ENCODE data around the gene SLIT3.
A peak's percentile ranks its signal among the peaks of the same experiment; 100 is the strongest.
"Not testable (repeated sequence)": the region's sequence is repeated elsewhere in the genome, so short reads cannot be mapped to it uniquely, and the experiment has no call there.

SLIT3 gene

DNA sequence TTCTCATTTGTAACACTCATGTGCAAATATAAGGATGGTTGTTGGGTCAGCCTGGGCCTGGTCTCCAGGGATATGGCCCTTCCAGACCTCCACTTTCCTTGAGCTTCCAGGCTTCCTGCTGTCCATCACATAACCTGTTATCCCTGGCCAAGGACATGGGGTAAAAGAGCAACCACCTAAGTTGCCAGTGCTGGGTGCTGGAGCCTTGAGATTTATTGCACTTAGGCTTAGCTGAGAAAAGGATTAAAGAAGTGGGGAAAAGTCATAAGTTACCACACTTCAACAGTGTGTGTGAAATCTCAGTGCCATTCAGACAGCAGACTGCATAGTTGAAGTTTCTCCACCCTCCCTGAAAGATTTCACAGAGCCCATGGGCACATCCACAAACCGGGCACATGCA, 663.1 kb downstream of the SLIT3 start:
- Histone ChIP-seq H3K27ac (ENCODE audit: low read depth, low read length) (no peak overlapping the region), H3K4me3 (ENCODE audit: low read depth in 1 of 2, low read length in 2 of 2) (no peak overlapping the region), H3K36me3 (ENCODE audit: control insufficient read depth in 1 of 2, insufficient read depth in 2 of 2, low read length in 2 of 2) (no peaks in the 10 kb centered on the region), H3K27me3 (ENCODE audit: control insufficient read depth in 1 of 2, insufficient read depth in 2 of 2, low read length in 2 of 2) (no peaks in the 10 kb centered on the region), H3K9me3 (ENCODE audit: control insufficient read depth in 1 of 2, low read length in 2 of 2) (no peaks in the 10 kb centered on the region), H3K4me1 (ENCODE audit: control insufficient read depth in 1 of 2, insufficient read depth in 2 of 2, low read length in 2 of 2) (no peaks in the 10 kb centered on the region), H3K9ac (ENCODE audit: low read depth in 1 of 2, low read length in 2 of 2) (no peak overlapping the region)

DNA sequence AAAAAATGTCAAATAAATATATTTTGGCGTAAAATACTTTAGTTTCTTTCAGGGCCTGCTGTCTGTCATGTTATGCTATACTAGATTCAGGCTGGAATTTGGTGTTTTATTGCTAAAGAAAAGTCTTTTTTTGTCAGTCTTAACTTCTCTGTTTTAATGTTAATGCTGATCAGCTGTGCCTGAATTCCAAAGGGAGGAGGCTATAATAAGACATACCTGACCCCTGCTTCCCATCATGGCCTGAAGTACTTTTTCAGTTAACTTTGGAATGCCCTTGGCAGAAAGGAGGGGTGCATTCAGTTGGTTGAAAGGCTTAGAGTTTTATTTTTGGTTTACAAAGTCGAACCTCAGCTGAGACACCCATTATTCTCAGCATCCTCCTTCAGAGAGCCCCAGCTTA, 663.7 kb downstream of the SLIT3 start:
- no peak overlapping the region for H3K27ac ChIP-seq (ENCODE audit: low read depth, low read length)

GRCh38 chr5:168630958-168631357, 670.0 kb downstream of the SLIT3 start:
- H3K9me3 ChIP-seq (ENCODE audit: control insufficient read depth in 1 of 2, low read length in 2 of 2); H3K4me3 ChIP-seq (ENCODE audit: low read depth in 1 of 2, low read length in 2 of 2); H3K27ac ChIP-seq (ENCODE audit: low read depth, low read length); H3K9ac ChIP-seq (ENCODE audit: low read depth in 1 of 2, low read length in 2 of 2); H3K4me1 ChIP-seq (ENCODE audit: control insufficient read depth in 1 of 2, insufficient read depth in 2 of 2, low read length in 2 of 2); H3K27me3 ChIP-seq (ENCODE audit: control insufficient read depth in 1 of 2, insufficient read depth in 2 of 2, low read length in 2 of 2); H3K36me3 ChIP-seq (ENCODE audit: control insufficient read depth in 1 of 2, insufficient read depth in 2 of 2, low read length in 2 of 2): not testable (repeated sequence)

More for the DNA sequence above, 663.7 kb downstream of the SLIT3 start:
- no peaks in the 10 kb centered on the region for H3K36me3 ChIP-seq (ENCODE audit: control insufficient read depth in 1 of 2, insufficient read depth in 2 of 2, low read length in 2 of 2)
- H3K27me3 ChIP-seq (ENCODE audit: control insufficient read depth in 1 of 2, insufficient read depth in 2 of 2, low read length in 2 of 2), result no peaks in the 10 kb centered on the region
- no peak overlapping the region for H3K9ac ChIP-seq (ENCODE audit: low read depth in 1 of 2, low read length in 2 of 2)
- no peaks in the 10 kb centered on the region for H3K4me1 ChIP-seq (ENCODE audit: control insufficient read depth in 1 of 2, insufficient read depth in 2 of 2, low read length in 2 of 2)
- H3K9me3 ChIP-seq (ENCODE audit: control insufficient read depth in 1 of 2, low read length in 2 of 2), result no peaks in the 10 kb centered on the region
- no peak overlapping the region for H3K4me3 ChIP-seq (ENCODE audit: low read depth in 1 of 2, low read length in 2 of 2)

DNA sequence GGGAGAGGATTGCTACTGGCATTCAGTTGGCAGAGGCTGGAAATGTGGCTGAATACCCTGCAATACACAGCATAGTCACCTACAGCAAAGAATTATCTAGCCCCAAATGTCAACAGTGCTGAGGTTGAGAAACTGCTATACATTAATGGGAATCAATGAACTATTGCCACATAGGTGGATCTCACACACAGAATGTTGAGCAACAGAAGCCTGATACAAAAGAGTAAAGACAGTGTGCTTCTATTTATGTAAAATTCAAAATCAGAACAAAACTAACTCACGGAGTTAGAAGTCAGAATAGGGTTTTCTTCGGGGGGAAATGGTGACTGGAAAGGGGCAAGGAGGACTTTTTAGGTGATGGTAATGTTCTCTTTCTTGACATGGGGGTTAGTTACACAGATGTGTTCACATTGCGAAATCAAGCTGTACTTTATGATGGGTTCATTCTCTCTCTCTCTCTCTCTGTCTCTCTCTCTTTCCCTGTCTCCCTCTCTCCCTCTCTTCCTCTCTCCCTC, 676.0 kb downstream of the SLIT3 start:
- Histone ChIP-seq H3K9me3 (ENCODE audit: control insufficient read depth in 1 of 2, low read length in 2 of 2) (no peaks in the 10 kb centered on the region), H3K9ac (ENCODE audit: low read depth in 1 of 2, low read length in 2 of 2) (no peak overlapping the region), H3K4me1 (ENCODE audit: control insufficient read depth in 1 of 2, insufficient read depth in 2 of 2, low read length in 2 of 2) (no peaks in the 10 kb centered on the region), H3K36me3 (ENCODE audit: control insufficient read depth in 1 of 2, insufficient read depth in 2 of 2, low read length in 2 of 2) (no peaks in the 10 kb centered on the region), H3K27me3 (ENCODE audit: control insufficient read depth in 1 of 2, insufficient read depth in 2 of 2, low read length in 2 of 2) (no peaks in the 10 kb centered on the region), H3K4me3 (ENCODE audit: low read depth in 1 of 2, low read length in 2 of 2) (no peak overlapping the region), H3K27ac (ENCODE audit: low read depth, low read length) (no peak overlapping the region)

DNA sequence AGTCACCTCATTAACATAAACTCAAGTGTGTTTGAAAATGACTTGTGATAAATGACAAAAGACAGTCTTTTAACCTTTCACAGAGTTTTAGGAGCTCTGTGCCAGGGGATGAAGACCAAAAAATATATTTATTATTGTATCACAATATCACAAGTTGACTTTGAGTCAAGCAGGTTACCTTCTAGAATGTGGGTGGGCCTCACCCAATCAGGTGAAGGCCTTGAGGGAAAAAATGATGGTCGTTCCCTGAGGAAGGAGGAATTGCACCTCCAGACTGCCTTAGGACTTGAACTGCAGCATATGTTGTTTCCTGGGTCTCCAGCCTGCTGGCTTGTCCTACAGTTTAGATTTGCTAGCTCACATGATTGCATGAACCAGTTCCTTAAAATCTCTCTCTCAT, 680.1 kb downstream of the SLIT3 start:
- no peaks in the 10 kb centered on the region for H3K27me3 ChIP-seq (ENCODE audit: control insufficient read depth in 1 of 2, insufficient read depth in 2 of 2, low read length in 2 of 2)
- no peaks in the 10 kb centered on the region for H3K4me1 ChIP-seq (ENCODE audit: control insufficient read depth in 1 of 2, insufficient read depth in 2 of 2, low read length in 2 of 2)
- H3K4me3 ChIP-seq (ENCODE audit: low read depth in 1 of 2, low read length in 2 of 2), result no peak overlapping the region
- H3K9ac ChIP-seq (ENCODE audit: low read depth in 1 of 2, low read length in 2 of 2), result no peak overlapping the region
- H3K27ac ChIP-seq (ENCODE audit: low read depth, low read length), result no peak overlapping the region
- no peaks in the 10 kb centered on the region for H3K36me3 ChIP-seq (ENCODE audit: control insufficient read depth in 1 of 2, insufficient read depth in 2 of 2, low read length in 2 of 2)
- H3K9me3 ChIP-seq (ENCODE audit: control insufficient read depth in 1 of 2, low read length in 2 of 2), result no peaks in the 10 kb centered on the region

DNA sequence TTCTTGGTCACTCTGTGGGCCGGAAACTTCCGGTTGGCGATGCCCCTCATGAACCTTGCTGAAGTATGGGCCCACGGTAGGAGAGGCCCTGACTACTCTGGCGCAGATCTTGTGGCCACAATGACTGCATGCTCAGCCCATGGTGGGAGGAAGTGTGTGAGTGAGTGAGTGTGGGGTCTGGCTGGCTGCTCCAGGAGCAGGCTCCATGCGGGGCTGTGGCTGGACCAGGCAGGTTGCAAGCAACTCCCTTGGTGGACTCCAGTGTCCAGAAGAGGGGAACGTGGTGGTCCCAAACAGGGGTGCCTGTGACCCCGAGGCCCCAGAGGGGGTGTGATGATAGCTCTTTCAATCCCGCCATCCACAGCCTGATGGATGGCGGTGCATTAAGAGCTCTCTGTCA, 686.3 kb downstream of the SLIT3 start:
- Histone ChIP-seq H3K27ac (ENCODE audit: low read depth, low read length) (no peak overlapping the region), H3K27me3 (ENCODE audit: control insufficient read depth in 1 of 2, insufficient read depth in 2 of 2, low read length in 2 of 2) (no peaks in the 10 kb centered on the region)

GRCh38 chr5:168613996-168614395, 686.9 kb downstream of the SLIT3 start:
- no peak overlapping the region for H3K9ac ChIP-seq (ENCODE audit: low read depth in 1 of 2, low read length in 2 of 2)
- H3K27ac ChIP-seq (ENCODE audit: low read depth, low read length), result no peak overlapping the region
- H3K4me3 ChIP-seq (ENCODE audit: low read depth in 1 of 2, low read length in 2 of 2), result no peak overlapping the region
- H3K27me3 ChIP-seq (ENCODE audit: control insufficient read depth in 1 of 2, insufficient read depth in 2 of 2, low read length in 2 of 2), result no peaks in the 10 kb centered on the region
- H3K9me3 ChIP-seq (ENCODE audit: control insufficient read depth in 1 of 2, low read length in 2 of 2), result no peaks in the 10 kb centered on the region
- no peaks in the 10 kb centered on the region for H3K36me3 ChIP-seq (ENCODE audit: control insufficient read depth in 1 of 2, insufficient read depth in 2 of 2, low read length in 2 of 2)
- peaks cover 30 to 35% of the 10 kb centered on the region in 2 donors for H3K4me1 ChIP-seq (ENCODE audit: control insufficient read depth in 1 of 2, insufficient read depth in 2 of 2, low read length in 2 of 2)

More for the DNA sequence above, 686.3 kb downstream of the SLIT3 start:
- Histone ChIP-seq H3K4me1 (ENCODE audit: control insufficient read depth in 1 of 2, insufficient read depth in 2 of 2, low read length in 2 of 2) (peaks cover 25 to 32% of the 10 kb centered on the region in 2 donors), H3K4me3 (ENCODE audit: low read depth in 1 of 2, low read length in 2 of 2) (no peak overlapping the region), H3K9ac (ENCODE audit: low read depth in 1 of 2, low read length in 2 of 2) (no peak overlapping the region), H3K36me3 (ENCODE audit: control insufficient read depth in 1 of 2, insufficient read depth in 2 of 2, low read length in 2 of 2) (no peaks in the 10 kb centered on the region), H3K9me3 (ENCODE audit: control insufficient read depth in 1 of 2, low read length in 2 of 2) (no peaks in the 10 kb centered on the region)

DNA sequence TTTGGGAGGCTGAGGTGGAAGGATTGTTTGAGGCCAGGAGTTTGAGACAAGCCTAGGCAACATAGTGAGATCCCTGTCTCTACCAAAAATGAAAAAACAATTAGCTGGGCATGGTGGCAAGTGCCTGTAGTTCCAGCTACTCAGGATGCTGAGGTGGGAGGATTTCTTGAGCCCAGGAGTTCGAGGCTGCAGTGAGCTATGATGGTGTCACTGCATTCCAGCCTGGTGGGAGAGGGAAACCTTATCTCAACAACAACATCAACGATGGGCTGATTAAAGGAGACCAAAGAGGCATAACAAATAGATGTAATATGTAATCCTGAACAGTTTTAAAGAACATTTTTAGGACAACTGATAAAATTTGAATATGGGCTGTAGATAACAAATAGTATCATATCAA, 687.5 kb downstream of the SLIT3 start:
- Histone ChIP-seq H3K9me3 (ENCODE audit: control insufficient read depth in 1 of 2, low read length in 2 of 2) (no peaks in the 10 kb centered on the region), H3K27ac (ENCODE audit: low read depth, low read length) (peak overlapping the region; percentile 26), H3K4me1 (ENCODE audit: control insufficient read depth in 1 of 2, insufficient read depth in 2 of 2, low read length in 2 of 2) (peaks cover 30 to 35% of the 10 kb centered on the region in 2 donors), H3K27me3 (ENCODE audit: control insufficient read depth in 1 of 2, insufficient read depth in 2 of 2, low read length in 2 of 2) (no peaks in the 10 kb centered on the region), H3K4me3 (ENCODE audit: low read depth in 1 of 2, low read length in 2 of 2) (no peak overlapping the region), H3K36me3 (ENCODE audit: control insufficient read depth in 1 of 2, insufficient read depth in 2 of 2, low read length in 2 of 2) (no peaks in the 10 kb centered on the region), H3K9ac (ENCODE audit: low read depth in 1 of 2, low read length in 2 of 2) (no peak overlapping the region)

DNA sequence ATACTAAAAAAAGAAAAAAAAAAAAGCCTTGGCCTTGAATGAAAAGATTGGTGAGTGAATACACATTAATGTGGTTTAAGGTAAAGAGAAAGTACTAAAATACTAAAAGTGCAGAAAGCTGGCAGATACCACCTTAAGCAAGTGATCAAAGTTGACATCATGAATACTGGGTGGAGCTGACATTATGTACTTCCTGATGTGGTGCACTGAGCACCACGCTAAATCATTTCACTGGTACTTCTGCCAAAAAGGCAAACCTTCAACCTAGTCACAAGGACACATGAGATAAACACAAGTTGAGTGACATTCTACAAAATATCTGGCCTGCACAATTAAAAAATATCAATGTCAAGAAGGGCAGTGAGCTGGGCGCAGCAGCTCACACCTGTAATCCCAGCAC, 687.9 kb downstream of the SLIT3 start:
- Histone ChIP-seq H3K27ac (ENCODE audit: low read depth, low read length) (peak overlapping the region; percentile 26), H3K9me3 (ENCODE audit: control insufficient read depth in 1 of 2, low read length in 2 of 2) (no peaks in the 10 kb centered on the region), H3K4me3 (ENCODE audit: low read depth in 1 of 2, low read length in 2 of 2) (no peak overlapping the region), H3K4me1 (ENCODE audit: control insufficient read depth in 1 of 2, insufficient read depth in 2 of 2, low read length in 2 of 2) (peaks cover 30 to 35% of the 10 kb centered on the region in 2 donors), H3K9ac (ENCODE audit: low read depth in 1 of 2, low read length in 2 of 2) (no peak overlapping the region), H3K27me3 (ENCODE audit: control insufficient read depth in 1 of 2, insufficient read depth in 2 of 2, low read length in 2 of 2) (no peaks in the 10 kb centered on the region), H3K36me3 (ENCODE audit: control insufficient read depth in 1 of 2, insufficient read depth in 2 of 2, low read length in 2 of 2) (no peaks in the 10 kb centered on the region)

- no peaks in the 10 kb centered on the region for H3K36me3 ChIP-seq (ENCODE audit: control insufficient read depth in 1 of 2, insufficient read depth in 2 of 2, low read length in 2 of 2)
- no peak overlapping the region for H3K4me3 ChIP-seq (ENCODE audit: low read depth in 1 of 2, low read length in 2 of 2)
- no peak overlapping the region for H3K27ac ChIP-seq (ENCODE audit: low read depth, low read length)
- H3K4me1 ChIP-seq (ENCODE audit: control insufficient read depth in 1 of 2, insufficient read depth in 2 of 2, low read length in 2 of 2), result peaks cover 30 to 35% of the 10 kb centered on the region in 2 donors
- H3K9ac ChIP-seq (ENCODE audit: low read depth in 1 of 2, low read length in 2 of 2), result no peak overlapping the region
- no peaks in the 10 kb centered on the region for H3K27me3 ChIP-seq (ENCODE audit: control insufficient read depth in 1 of 2, insufficient read depth in 2 of 2, low read length in 2 of 2)
- no peaks in the 10 kb centered on the region for H3K9me3 ChIP-seq (ENCODE audit: control insufficient read depth in 1 of 2, low read length in 2 of 2)
Measured at GRCh38 chr5:168612123-168612522, 688.8 kb downstream of the SLIT3 start.
